ENCODE measurements around the gene CADM1.

GRCh38 chr11:115162919-115163318 lies 341.3 kb downstream of the CADM1 start:
- no peak for TF ChIP-seq CTCF (IDR thresholded peaks at IDR 0.05)
- no peak for TF ChIP-seq POLR2A (IDR thresholded peaks at IDR 0.05)

Measured in heart left ventricle (tissue), 13 donors.